Peyer's patch (tissue), 4 donors: ENCODE measurements around the gene PIWIL4.

Experiments
- POLR2A ChIP-seq, 2 donors: fragments of 450-650 bp; IDR thresholded peaks; one replicate each; pipeline ENCODE4 v1.5.1; 2017; ENCODE audit warnings: antibody characterized with exemption in 2 of 2, mild to moderate bottlenecking in 2 of 2, moderate library complexity in 2 of 2
- TF ChIP-seq, protein P1 (sequence below), 6 experiments: fragments of 450-650 bp in 4 of 6; fragments of 200-600 bp in 2 of 6; sonication (generic) in 1 of 6; IDR thresholded peaks; one replicate each; pipeline ENCODE4 v1.5.1; 2017 to 2019; ENCODE audit warnings: antibody characterized with exemption in 6 of 6, mild to moderate bottlenecking in 3 of 6, moderate library complexity in 1 of 6

- no peak for TF ChIP-seq POLR2A (IDR thresholded peaks at IDR 0.05)
- TF ChIP-seq, protein P1, sequence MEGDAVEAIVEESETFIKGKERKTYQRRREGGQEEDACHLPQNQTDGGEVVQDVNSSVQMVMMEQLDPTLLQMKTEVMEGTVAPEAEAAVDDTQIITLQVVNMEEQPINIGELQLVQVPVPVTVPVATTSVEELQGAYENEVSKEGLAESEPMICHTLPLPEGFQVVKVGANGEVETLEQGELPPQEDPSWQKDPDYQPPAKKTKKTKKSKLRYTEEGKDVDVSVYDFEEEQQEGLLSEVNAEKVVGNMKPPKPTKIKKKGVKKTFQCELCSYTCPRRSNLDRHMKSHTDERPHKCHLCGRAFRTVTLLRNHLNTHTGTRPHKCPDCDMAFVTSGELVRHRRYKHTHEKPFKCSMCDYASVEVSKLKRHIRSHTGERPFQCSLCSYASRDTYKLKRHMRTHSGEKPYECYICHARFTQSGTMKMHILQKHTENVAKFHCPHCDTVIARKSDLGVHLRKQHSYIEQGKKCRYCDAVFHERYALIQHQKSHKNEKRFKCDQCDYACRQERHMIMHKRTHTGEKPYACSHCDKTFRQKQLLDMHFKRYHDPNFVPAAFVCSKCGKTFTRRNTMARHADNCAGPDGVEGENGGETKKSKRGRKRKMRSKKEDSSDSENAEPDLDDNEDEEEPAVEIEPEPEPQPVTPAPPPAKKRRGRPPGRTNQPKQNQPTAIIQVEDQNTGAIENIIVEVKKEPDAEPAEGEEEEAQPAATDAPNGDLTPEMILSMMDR (IDR thresholded peaks at IDR 0.05) = no peak
These were observed 27.9 kb downstream of the PIWIL4 start for GRCh38 chr11:94595076-94595475.
